GM23338 (cell line): Measurements from ENCODE around the gene PVR. TPM values are rescaled to one million over a fixed set of nuclear protein-coding genes. Genes with fewer than 3 reads are reported as not detected.

ENCODE experiments used
- ATAC-seq: fragments of 200-7000 bp; cut with Tn5 transposase; 3 replicates; pipeline ENCODE4 v1.9.1; 2020
- DNase-seq: peaks from one replicate; pipeline ENCODE4 v3.0.0-alpha.2; 2015; ENCODE audit warnings: low spot score
- H2AFZ ChIP-seq: fragments of 200-600 bp; sonication (generic); 2 replicates; pipeline ENCODE4 v1.8.0; 2016; ENCODE audit warnings: antibody characterized with exemption, mild to moderate bottlenecking, moderate library complexity
- H3F3A ChIP-seq: fragments of 200-600 bp; sonication (generic); replicated peaks from 2 replicates; pipeline ENCODE4 v1.8.0; 2017; ENCODE audit warnings: antibody characterized with exemption, mixed run types, low read depth
- H3K27ac ChIP-seq: fragments of 200-600 bp; sonication (generic); 2 replicates; pipeline ENCODE4 v1.6.1; 2016; ENCODE audit warnings: low read depth
- H3K27me3 ChIP-seq: fragments of 200-600 bp; sonication (generic); 2 replicates; pipeline ENCODE4 v1.8.0; 2016; ENCODE audit warnings: mild to moderate bottlenecking, mixed run types, moderate library complexity; ENCODE audit not compliant: insufficient read depth
- H3K36me3 ChIP-seq: fragments of 200-600 bp; sonication (generic); 2 replicates; pipeline ENCODE4 v1.8.0; 2016; ENCODE audit warnings: mild to moderate bottlenecking; ENCODE audit not compliant: insufficient read depth
- H3K4me1 ChIP-seq: fragments of 200-600 bp; sonication (generic); 2 replicates; pipeline ENCODE4 v1.8.0; 2016; ENCODE audit warnings: mild to moderate bottlenecking, moderate library complexity; ENCODE audit not compliant: insufficient read depth
- H3K4me2 ChIP-seq: fragments of 200-600 bp; sonication (generic); 2 replicates; pipeline ENCODE4 v1.7.1; 2017; ENCODE audit warnings: mixed run types
- H3K4me3 ChIP-seq: fragments of 200-600 bp; sonication (generic); 2 replicates; pipeline ENCODE4 v1.6.1; 2016; ENCODE audit warnings: mixed run types
- H3K79me2 ChIP-seq: fragments of 200-600 bp; sonication (generic); replicated peaks from 2 replicates; pipeline ENCODE4 v1.8.0; 2017; ENCODE audit warnings: mild to moderate bottlenecking; ENCODE audit not compliant: insufficient read depth
- H3K9me2 ChIP-seq: fragments of 200-600 bp; sonication (generic); 2 replicates; pipeline ENCODE4 v1.8.0; 2017; ENCODE audit not compliant: insufficient read depth
- H4K20me1 ChIP-seq: fragments of 200-600 bp; sonication (generic); replicated peaks from 2 replicates; pipeline ENCODE4 v1.8.0; 2017; ENCODE audit warnings: mild to moderate bottlenecking; ENCODE audit not compliant: insufficient read depth
- H3K27ac Mint-ChIP-seq: 2 replicates; pipeline ENCODE4 v1.8.0; 2020; ENCODE audit warnings: inconsistent platforms, mild to moderate bottlenecking, moderate library complexity, mixed read lengths
- H3K27me3 Mint-ChIP-seq: 3 replicates; pipeline ENCODE4 v1.8.0; 2022; ENCODE audit warnings: low read depth, mild to moderate bottlenecking, moderate library complexity, mixed read lengths, inconsistent platforms; ENCODE audit not compliant: insufficient read depth, poor library complexity
- H3K36me3 Mint-ChIP-seq: 3 replicates; pipeline ENCODE4 v1.8.0; 2021; ENCODE audit warnings: low read depth, mild to moderate bottlenecking, inconsistent platforms, moderate library complexity, mixed read lengths
- H3K4me1 Mint-ChIP-seq: 3 replicates; pipeline ENCODE4 v1.8.0; 2020; ENCODE audit warnings: mild to moderate bottlenecking, inconsistent platforms, mixed read lengths
- H3K4me3 Mint-ChIP-seq: 3 replicates; pipeline ENCODE4 v1.8.0; 2021; ENCODE audit warnings: moderate library complexity, mild to moderate bottlenecking, inconsistent platforms, mixed read lengths
- H3K9me3 Mint-ChIP-seq: 3 replicates; pipeline ENCODE4 v1.8.0; 2020; ENCODE audit warnings: moderate library complexity, mild to moderate bottlenecking, inconsistent platforms, mixed read lengths
- ETS1 ChIP-seq: IDR thresholded peaks from 2 replicates; pipeline ENCODE4 v1.6.1; 2016; ENCODE audit warnings: antibody characterized with exemption
- POLR2AphosphoS5 ChIP-seq: IDR thresholded peaks from 2 replicates; pipeline ENCODE4 v1.6.1; 2016; ENCODE audit warnings: antibody characterized with exemption, low read depth
- STAT1 ChIP-seq: IDR thresholded peaks from one replicate; pipeline ENCODE4 v1.6.1; 2016; ENCODE audit warnings: antibody characterized with exemption; ENCODE audit not compliant: unreplicated experiment
- ZNF462 ChIP-seq: fragments of 250-450 bp; sonication (Bioruptor Pico); IDR thresholded peaks from 2 replicates; pipeline ENCODE4 v1.5.0; 2020; ENCODE audit warnings: mild to moderate bottlenecking, moderate library complexity
- polyA plus RNA-seq: library from polyadenylated mRNA; unstranded; fragments of >200 nt; fragmentation: Nextera tagmentation; extraction: Ambion mirVana; gene quantifications from 2 replicates; pipeline ENCODE4 v1.2.1, GENCODE V29; 2016
- total RNA-seq: library from RNA; depleted of rRNA; stranded (reverse); fragments of >200 nt; shearing (Covaris generic); gene quantifications from 2 replicates; pipeline ENCODE4 v1.2.3, GENCODE V29; 2014

Gene PVR
- total and polyA plus RNA-seq, 2 experiments from 2014 or later, result 4.8 to 19.0 TPM

DNA sequence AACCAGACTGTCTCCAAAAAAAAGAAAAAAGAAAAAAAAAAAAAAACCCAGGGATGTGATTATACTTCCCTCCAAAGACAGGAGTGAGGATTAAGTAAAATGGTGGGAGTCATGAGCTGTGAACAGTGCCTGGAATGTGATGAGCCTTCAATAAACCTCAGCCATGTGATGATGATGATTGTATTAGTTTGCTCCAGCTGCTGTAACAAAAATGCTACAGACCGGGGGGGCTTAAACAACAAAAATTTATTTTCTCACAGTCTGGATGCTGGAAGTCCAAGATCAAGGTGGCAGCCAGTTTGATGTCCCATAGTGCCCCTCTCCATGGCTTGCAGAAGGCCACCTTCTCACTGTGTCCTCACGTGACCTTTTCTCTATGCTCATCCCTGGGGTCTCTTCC is 8.9 kb upstream of the PVR start:
- Histone ChIP-seq H3K4me2 (no peak overlapping the region), H3K27me3 (no peaks in the 10 kb centered on the region), H3K9me2 (no peaks in the 10 kb centered on the region), H3K36me3 (no peaks in the 10 kb centered on the region), H4K20me1 (no peaks in the 10 kb centered on the region), H3F3A (no peaks in the 10 kb centered on the region), H2AFZ (no peak overlapping the region), H3K4me3 (no peak overlapping the region), H3K27ac (no peak overlapping the region), H3K79me2 (no peaks in the 10 kb centered on the region), H3K4me1 (peaks cover 19% of the 10 kb centered on the region)
- Mint-ChIP-seq H3K9me3 (no peaks in the 10 kb centered on the region; the same call in 2 of the 3 replicates), H3K36me3 (no peaks in the 10 kb centered on the region), H3K27me3 (peaks cover 8% of the 10 kb centered on the region), H3K27ac (no peak overlapping the region), H3K4me3 (no peak overlapping the region), H3K4me1 (peaks cover 16% of the 10 kb centered on the region; the same call in 2 of the 3 replicates)
- DNase-seq, result no peak
- no peak for ATAC-seq
- no peak for TF ChIP-seq POLR2AphosphoS5

DNA sequence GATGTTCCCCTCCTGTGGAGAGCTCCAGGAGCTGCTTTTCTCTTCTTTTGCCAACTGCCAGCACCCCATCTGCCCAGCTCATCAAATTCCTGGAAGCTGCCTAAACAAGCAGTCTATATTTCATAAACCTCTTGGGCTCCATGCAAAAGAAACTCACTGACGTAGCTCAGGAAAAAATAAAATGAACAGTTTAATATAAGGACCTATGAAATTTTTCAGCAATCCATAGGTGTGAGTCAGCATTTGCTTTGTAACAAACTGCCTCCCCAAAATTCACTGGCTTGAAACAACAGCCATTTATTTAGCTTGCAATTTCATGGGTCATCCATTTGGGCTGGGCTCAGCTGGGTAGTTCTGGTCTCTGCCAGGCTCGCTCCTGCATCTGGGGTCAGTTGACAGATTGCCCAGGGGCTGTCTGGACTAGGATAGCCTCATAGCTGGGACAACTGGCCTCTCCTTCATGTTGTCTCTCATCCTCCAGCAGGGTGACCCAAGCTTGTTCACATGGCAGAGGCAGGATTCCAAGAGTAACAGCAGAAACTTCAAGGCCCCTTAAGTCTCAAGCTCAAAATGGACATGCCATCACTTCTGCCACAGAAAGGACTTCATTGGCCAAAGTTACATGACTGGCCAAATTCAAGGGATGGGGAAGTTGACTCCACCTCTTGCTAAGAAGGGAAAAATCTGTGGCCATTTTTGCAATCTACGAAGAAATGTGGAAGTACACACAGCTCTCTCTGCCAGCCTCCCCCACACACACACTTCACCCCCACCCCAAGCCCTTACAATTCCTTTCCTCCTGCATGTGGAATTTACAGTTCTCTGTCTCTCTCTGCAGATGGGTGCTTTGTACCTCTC is 7.9 kb upstream of the PVR start:
- Histone ChIP-seq H3K9me2 (no peaks in the 10 kb centered on the region), H3K4me3 (no peak overlapping the region), H3F3A (no peaks in the 10 kb centered on the region), H2AFZ (no peak overlapping the region), H4K20me1 (no peaks in the 10 kb centered on the region), H3K79me2 (no peaks in the 10 kb centered on the region), H3K4me1 (peaks cover 19% of the 10 kb centered on the region), H3K27me3 (no peaks in the 10 kb centered on the region), H3K4me2 (no peak overlapping the region), H3K27ac (no peak overlapping the region), H3K36me3 (no peaks in the 10 kb centered on the region)
- DNase-seq (no peak), ATAC-seq (no peak)
- Mint-ChIP-seq H3K27me3 (peaks cover 8% of the 10 kb centered on the region), H3K36me3 (no peaks in the 10 kb centered on the region), H3K4me3 (no peak overlapping the region), H3K27ac (no peak overlapping the region), H3K9me3 (no peaks in the 10 kb centered on the region; the same call in 2 of the 3 replicates), H3K4me1 (peaks cover 16% of the 10 kb centered on the region; the same call in 2 of the 3 replicates)
- no peak for TF ChIP-seq ETS1
- TF ChIP-seq POLR2AphosphoS5, result no peak
- TF ChIP-seq ZNF462, result no peak
- no peak for TF ChIP-seq STAT1
